NCI-H1105 (cell line): Measurements from ENCODE around the gene SPATA20.

Experiments
- DNase-seq: peaks from one replicate; lab custom pipeline; 2025; lab: John Stamatoyannopoulos, UW

The SPATA20 gene

GRCh38 chr17:50540560-50541401 lies 6.2 kb upstream of the SPATA20 start:
- no peak for DNase-seq

- DNase-seq: no peak
Measured at GRCh38 chr17:50541402-50541715, 5.6 kb upstream of the SPATA20 start.

- DNase-seq: peak; percentile 70
Measured at GRCh38 chr17:50541716-50542688, 5.0 kb upstream of the SPATA20 start.

- no peak for DNase-seq
Measured at GRCh38 chr17:50542795-50543774, 3.9 kb upstream of the SPATA20 start.

GRCh38 chr17:50544516-50544915 lies 2.5 kb upstream of the SPATA20 start:
- no peak for DNase-seq

- no peak for DNase-seq
Measured at GRCh38 chr17:50545311-50545710, 1.7 kb upstream of the SPATA20 start.

GRCh38 chr17:50546701-50547034 lies 306 bp upstream of the SPATA20 start:
- DNase-seq: no peak

- no peak for DNase-seq
Measured at GRCh38 chr17:50547736-50548083, 736 bp downstream of the SPATA20 start.

GRCh38 chr17:50548831-50549230 lies 1.9 kb downstream of the SPATA20 start:
- DNase-seq: no peak

GRCh38 chr17:50549256-50549941 lies 2.4 kb downstream of the SPATA20 start:
- DNase-seq: no peak

GRCh38 chr17:50549969-50550368 lies 3.0 kb downstream of the SPATA20 start:
- no peak for DNase-seq

- no peak for DNase-seq
Measured at GRCh38 chr17:50550661-50551432, 3.9 kb downstream of the SPATA20 start.

- no peak for DNase-seq
Measured at GRCh38 chr17:50551433-50551815, 4.5 kb downstream of the SPATA20 start.

GRCh38 chr17:50551884-50552283 lies 4.9 kb downstream of the SPATA20 start:
- no peak for DNase-seq

- no peak for DNase-seq
Measured at GRCh38 chr17:50554201-50554600, 7.2 kb downstream of the SPATA20 start.

GRCh38 chr17:50556803-50557202 lies 9.8 kb downstream of the SPATA20 start:
- peak; percentile 82 for DNase-seq

- no peak for DNase-seq
Measured at GRCh38 chr17:50557630-50558029, 10.7 kb downstream of the SPATA20 start.

GRCh38 chr17:50558091-50558490 lies 11.1 kb downstream of the SPATA20 start:
- DNase-seq: no peak

GRCh38 chr17:50558581-50558940 lies 11.6 kb downstream of the SPATA20 start:
- no peak for DNase-seq

- no peak for DNase-seq
Measured at GRCh38 chr17:50558941-50559614, 12.1 kb downstream of the SPATA20 start.
